ENCODE results near the gene COA3. TPM values are rescaled to one million over a fixed set of nuclear protein-coding genes. Genes with fewer than 3 reads are reported as not detected.

Gene COA3
- polyA plus RNA-seq, 1 donor (not counting 4 experiments of a cell fraction or from before 2014, with no cell fraction given), result 97.8 TPM

GRCh38 chr17:42845556-42845917 lies 47.0 kb upstream of the COA3 start:
- Histone ChIP-seq H3K27me3 (ENCODE audit: control insufficient read depth, extremely low read depth, insufficient read depth, low read length) (no peaks in the 10 kb centered on the region), H3K36me3 (ENCODE audit: control insufficient read depth in 2 of 2, extremely low read depth in 1 of 2, insufficient read depth in 2 of 2, low read length in 2 of 2) (peaks cover 31 to 35% of the 10 kb centered on the region in 2 experiments)
- no peak for FAIRE-seq

GRCh38 chr17:42844761-42845555 lies 46.5 kb upstream of the COA3 start:
- Histone ChIP-seq H4K20me1 (ENCODE audit: control insufficient read depth, extremely low read depth, insufficient read depth, low read length) (peaks cover 3% of the 10 kb centered on the region), H3K4me1 (ENCODE audit: control insufficient read depth, extremely low read depth, insufficient read depth, low read length) (no peaks in the 10 kb centered on the region), H3K4me3 (ENCODE audit: control insufficient read depth in 2 of 3, extremely low read depth in 1 of 3, insufficient read depth in 2 of 3, low read depth in 1 of 3, low read length in 3 of 3) (no peak overlapping the region), H3K9me1 (ENCODE audit: control insufficient read depth, extremely low read depth, insufficient read depth, low read length) (no peaks in the 10 kb centered on the region), H3K9ac (ENCODE audit: control insufficient read depth, extremely low read depth, insufficient read depth, low read length) (no peak overlapping the region), H3K79me2 (ENCODE audit: control insufficient read depth, insufficient read depth, low read length) (no peaks in the 10 kb centered on the region), H3K36me3 (ENCODE audit: control insufficient read depth in 2 of 2, extremely low read depth in 1 of 2, insufficient read depth in 2 of 2, low read length in 2 of 2) (peaks cover 33 to 38% of the 10 kb centered on the region in 2 experiments), H3K4me2 (ENCODE audit: control insufficient read depth, extremely low read depth, insufficient read depth, low read depth, low read length) (no peak overlapping the region), H3K27ac (ENCODE audit: control insufficient read depth, insufficient read depth, low read length) (no peak overlapping the region), H3K9me3 (ENCODE audit: control insufficient read depth, low read depth, low read length) (no peaks in the 10 kb centered on the region), H3K27me3 (ENCODE audit: control insufficient read depth, extremely low read depth, insufficient read depth, low read length) (no peaks in the 10 kb centered on the region), H2AFZ (ENCODE audit: control insufficient read depth, low read length) (no peak overlapping the region)
- FAIRE-seq, result no peak
- DNase-seq (ENCODE audit: low read depth, low spot score), result no peak
- TF ChIP-seq EZH2 (IDR thresholded peaks at IDR 0.05; ENCODE audit: low read length) (no peak), CTCF (optimal IDR thresholded peaks at IDR 0.05 in 1 of 3, IDR thresholded peaks at IDR 0.05 in 1 of 3, conservative IDR thresholded peaks at IDR 0.05 in 1 of 3; ENCODE audit: extremely low read depth in 1 of 3, insufficient read depth in 2 of 3, low read length in 3 of 3) (no peak)
- dilution Hi-C loops (cut with MboI; ENCODE audit: extremely low pct_ligation_motif_present, low sequenced_read_pairs), result loop anchor here (25.0 kb wide), 1 partner anchor 92 kb away; no protein-coding TSS in a partner anchor

More at GRCh38 chr17:42845556-42845917, 47.0 kb upstream of the COA3 start:
- Histone ChIP-seq H3K27ac (ENCODE audit: control insufficient read depth, insufficient read depth, low read length) (no peak overlapping the region), H4K20me1 (ENCODE audit: control insufficient read depth, extremely low read depth, insufficient read depth, low read length) (peaks cover 3% of the 10 kb centered on the region), H3K4me3 (ENCODE audit: control insufficient read depth in 2 of 3, extremely low read depth in 1 of 3, insufficient read depth in 2 of 3, low read depth in 1 of 3, low read length in 3 of 3) (no peak overlapping the region), H2AFZ (ENCODE audit: control insufficient read depth, low read length) (no peak overlapping the region), H3K9ac (ENCODE audit: control insufficient read depth, extremely low read depth, insufficient read depth, low read length) (no peak overlapping the region), H3K4me2 (ENCODE audit: control insufficient read depth, extremely low read depth, insufficient read depth, low read depth, low read length) (no peak overlapping the region), H3K9me1 (ENCODE audit: control insufficient read depth, extremely low read depth, insufficient read depth, low read length) (no peaks in the 10 kb centered on the region), H3K79me2 (ENCODE audit: control insufficient read depth, insufficient read depth, low read length) (no peaks in the 10 kb centered on the region), H3K9me3 (ENCODE audit: control insufficient read depth, low read depth, low read length) (no peaks in the 10 kb centered on the region), H3K4me1 (ENCODE audit: control insufficient read depth, extremely low read depth, insufficient read depth, low read length) (no peaks in the 10 kb centered on the region)
- dilution Hi-C loops (cut with MboI; ENCODE audit: extremely low pct_ligation_motif_present, low sequenced_read_pairs), result loop anchor here (25.0 kb wide), 1 partner anchor 92 kb away; no protein-coding TSS in a partner anchor
- TF ChIP-seq EZH2 (IDR thresholded peaks at IDR 0.05; ENCODE audit: low read length), result no peak
- no peak for TF ChIP-seq CTCF (optimal IDR thresholded peaks at IDR 0.05 in 1 of 3, IDR thresholded peaks at IDR 0.05 in 1 of 3, conservative IDR thresholded peaks at IDR 0.05 in 1 of 3; ENCODE audit: extremely low read depth in 1 of 3, insufficient read depth in 2 of 3, low read length in 3 of 3)
- no peak for DNase-seq (ENCODE audit: low read depth, low spot score)

Data from keratinocyte (primary cell).